Measurements from ENCODE around the gene ENOX1.

Gene ENOX1

DNA sequence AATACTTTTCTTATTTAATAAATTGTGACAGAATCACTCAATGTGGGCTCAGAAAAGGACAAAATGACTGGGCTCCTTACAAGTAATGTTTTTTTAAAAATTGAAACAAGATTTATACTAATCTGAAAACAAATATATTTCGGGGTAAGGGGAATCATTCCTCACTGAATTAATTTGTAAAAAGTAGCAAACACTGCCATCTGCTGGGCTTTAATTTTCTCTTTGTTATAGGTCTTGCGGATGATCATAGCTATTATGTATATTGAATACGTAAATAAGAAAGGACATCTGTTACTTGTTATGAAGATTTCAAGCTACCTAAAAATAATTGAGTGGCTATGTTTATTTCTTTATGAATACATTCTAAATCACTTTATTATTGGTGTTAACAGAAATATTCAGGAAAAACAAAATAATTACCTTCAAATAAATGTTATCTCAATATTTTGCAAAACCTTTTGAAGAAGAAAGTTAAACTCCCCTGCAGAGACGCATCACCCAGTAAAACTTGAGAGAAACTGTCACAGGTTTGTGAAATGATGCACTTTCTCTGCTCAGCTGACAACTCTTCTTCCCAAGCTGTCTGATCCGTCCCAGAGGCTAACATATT, 17.8 kb upstream of the ENOX1 start (continued):
- TF ChIP-seq, protein P1, sequence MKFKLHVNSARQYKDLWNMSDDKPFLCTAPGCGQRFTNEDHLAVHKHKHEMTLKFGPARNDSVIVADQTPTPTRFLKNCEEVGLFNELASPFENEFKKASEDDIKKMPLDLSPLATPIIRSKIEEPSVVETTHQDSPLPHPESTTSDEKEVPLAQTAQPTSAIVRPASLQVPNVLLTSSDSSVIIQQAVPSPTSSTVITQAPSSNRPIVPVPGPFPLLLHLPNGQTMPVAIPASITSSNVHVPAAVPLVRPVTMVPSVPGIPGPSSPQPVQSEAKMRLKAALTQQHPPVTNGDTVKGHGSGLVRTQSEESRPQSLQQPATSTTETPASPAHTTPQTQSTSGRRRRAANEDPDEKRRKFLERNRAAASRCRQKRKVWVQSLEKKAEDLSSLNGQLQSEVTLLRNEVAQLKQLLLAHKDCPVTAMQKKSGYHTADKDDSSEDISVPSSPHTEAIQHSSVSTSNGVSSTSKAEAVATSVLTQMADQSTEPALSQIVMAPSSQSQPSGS (tag by site-specific recombination; IDR thresholded peaks at IDR 0.05; ENCODE audit: low read depth): no peak
- TF ChIP-seq ZNF660 (tag by site-specific recombination; IDR thresholded peaks at IDR 0.05): peak; percentile 95

DNA sequence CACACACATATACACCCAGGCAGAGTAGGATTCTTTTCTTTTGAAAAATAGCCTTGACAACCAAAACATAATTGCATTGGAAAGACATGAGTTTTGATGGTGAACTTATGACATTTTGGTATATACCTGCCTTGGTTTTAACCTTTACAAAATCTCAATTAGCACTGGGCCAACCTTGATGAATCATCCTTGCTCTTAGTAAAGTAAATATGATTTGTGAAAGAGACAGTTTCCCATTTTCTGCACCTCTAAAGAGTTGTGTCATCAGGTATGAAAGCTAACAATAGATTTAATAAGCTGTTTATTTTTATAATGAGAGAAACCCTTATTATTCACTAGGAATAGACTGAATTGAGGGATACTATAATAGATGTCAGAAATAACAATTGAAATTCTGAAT, 15.7 kb upstream of the ENOX1 start:
- H3K4me3 ChIP-seq (ENCODE audit: low read depth, low read length): no peak overlapping the region
- ChIA-PET POLR2A (no interaction called here), CTCF (interaction anchor here (1.3 kb wide), 1 partner anchor 833 kb away, joined by 5 read pairs; no protein-coding TSS in a partner anchor)
- no peaks in the 10 kb centered on the region for H3K36me3 ChIP-seq (ENCODE audit: control insufficient read depth in 2 of 2, insufficient read depth in 1 of 2, low read length in 2 of 2)
- H3K4me1 ChIP-seq (ENCODE audit: control insufficient read depth, insufficient read depth, low read length): no peaks in the 10 kb centered on the region
- no peaks in the 10 kb centered on the region for H3K9me3 ChIP-seq (ENCODE audit: control insufficient read depth, insufficient read depth, low read depth, low read length)
- no peak for TF ChIP-seq ZNF560 (tag by site-specific recombination; IDR thresholded peaks at IDR 0.05; ENCODE audit: borderline replicate concordance)
- no peak overlapping the region for H3K27ac ChIP-seq (ENCODE audit: extremely low read depth, low read depth, low read length)

DNA sequence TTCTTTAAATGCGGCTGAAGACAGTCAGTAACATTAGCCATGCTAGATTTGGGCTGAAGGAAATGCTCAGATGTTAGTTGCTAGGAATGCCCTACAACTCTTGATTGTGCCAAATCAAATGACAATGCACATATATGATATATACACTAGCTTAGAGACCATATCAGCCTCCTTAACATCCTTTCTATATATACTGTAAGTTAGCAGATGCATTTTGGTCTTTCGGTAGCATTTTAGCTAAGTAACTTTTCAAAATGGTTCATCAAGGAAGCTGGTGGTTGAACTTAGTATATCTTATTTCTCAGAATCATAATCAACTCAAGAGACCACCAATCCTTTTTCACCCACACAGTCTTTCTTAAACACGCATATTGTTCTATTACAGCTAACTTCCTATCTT, 14.1 kb upstream of the ENOX1 start:
- Histone ChIP-seq H3K27ac (ENCODE audit: extremely low read depth, low read depth, low read length) (no peak overlapping the region), H3K4me3 (ENCODE audit: low read depth, low read length) (no peak overlapping the region), H3K9me3 (ENCODE audit: control insufficient read depth, insufficient read depth, low read depth, low read length) (no peaks in the 10 kb centered on the region), H3K4me1 (ENCODE audit: control insufficient read depth, insufficient read depth, low read length) (no peaks in the 10 kb centered on the region), H3K36me3 (ENCODE audit: control insufficient read depth in 2 of 2, insufficient read depth in 1 of 2, low read length in 2 of 2) (no peaks in the 10 kb centered on the region)
- CTCF ChIA-PET: interaction anchor here (0.7 kb wide), 1 partner anchor 71 kb away, joined by 3 read pairs; no protein-coding TSS in a partner anchor
- TF ChIP-seq KLF1 (tag by site-specific recombination; IDR thresholded peaks at IDR 0.05) (no peak), ZNF596 (tag by site-specific recombination; IDR thresholded peaks at IDR 0.05) (no peak), MZF1 (tag by site-specific recombination; IDR thresholded peaks at IDR 0.05; ENCODE audit: borderline replicate concordance) (no peak)
- POLR2A ChIA-PET: no interaction called here

DNA sequence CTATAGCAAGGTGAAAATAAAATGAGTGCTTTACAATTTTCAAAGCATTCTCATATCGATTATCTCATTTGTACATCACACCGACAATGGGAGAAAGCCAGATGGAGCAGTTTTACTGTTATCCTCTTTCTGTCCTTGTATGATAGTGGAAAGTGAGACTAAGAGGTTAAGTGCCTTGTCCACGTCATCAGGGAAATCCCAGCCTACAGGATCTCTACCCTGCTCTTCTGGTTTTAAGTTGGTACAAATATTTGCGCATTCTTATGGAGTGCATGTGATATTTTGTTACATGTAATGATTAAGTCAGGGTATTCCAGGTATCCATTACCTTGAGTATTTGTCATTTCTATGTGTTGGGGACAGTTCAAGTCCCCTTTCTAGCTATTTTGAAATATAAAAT, 12.4 kb upstream of the ENOX1 start:
- H3K36me3 ChIP-seq (ENCODE audit: control insufficient read depth in 2 of 2, insufficient read depth in 1 of 2, low read length in 2 of 2): no peaks in the 10 kb centered on the region
- ChIA-PET POLR2A (no interaction called here), CTCF (no interaction called here)
- no peak overlapping the region for H3K27ac ChIP-seq (ENCODE audit: extremely low read depth, low read depth, low read length)
- TF ChIP-seq ZBTB7A (tag by site-specific recombination; IDR thresholded peaks at IDR 0.05; ENCODE audit: low read depth): no peak
- TF ChIP-seq ZNF677 (tag by site-specific recombination; IDR thresholded peaks at IDR 0.05): no peak
- no peak for TF ChIP-seq ZBTB20 (tag by site-specific recombination; IDR thresholded peaks at IDR 0.05)
- no peaks in the 10 kb centered on the region for H3K9me3 ChIP-seq (ENCODE audit: control insufficient read depth, insufficient read depth, low read depth, low read length)
- H3K4me3 ChIP-seq (ENCODE audit: low read depth, low read length): no peak overlapping the region
- no peaks in the 10 kb centered on the region for H3K4me1 ChIP-seq (ENCODE audit: control insufficient read depth, insufficient read depth, low read length)

DNA sequence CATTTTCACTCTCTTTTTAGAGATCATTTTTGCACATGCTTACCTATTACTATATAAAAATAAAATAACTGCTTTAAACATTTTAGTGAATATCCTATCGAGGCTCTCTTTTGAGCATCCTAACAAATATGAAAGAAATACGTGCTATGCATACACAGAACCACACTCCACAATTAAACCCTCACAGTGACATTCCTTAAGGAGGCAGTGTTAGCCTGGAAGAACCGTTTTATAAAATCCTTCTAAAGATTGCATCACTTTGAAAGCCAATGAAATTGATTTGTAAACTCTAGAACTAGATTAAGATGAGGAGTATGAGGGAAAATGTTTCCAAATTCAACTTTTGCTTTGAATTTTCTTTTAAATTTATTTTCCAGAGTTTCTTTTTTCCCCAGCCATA, 11.1 kb upstream of the ENOX1 start:
- TF ChIP-seq, protein P2, sequence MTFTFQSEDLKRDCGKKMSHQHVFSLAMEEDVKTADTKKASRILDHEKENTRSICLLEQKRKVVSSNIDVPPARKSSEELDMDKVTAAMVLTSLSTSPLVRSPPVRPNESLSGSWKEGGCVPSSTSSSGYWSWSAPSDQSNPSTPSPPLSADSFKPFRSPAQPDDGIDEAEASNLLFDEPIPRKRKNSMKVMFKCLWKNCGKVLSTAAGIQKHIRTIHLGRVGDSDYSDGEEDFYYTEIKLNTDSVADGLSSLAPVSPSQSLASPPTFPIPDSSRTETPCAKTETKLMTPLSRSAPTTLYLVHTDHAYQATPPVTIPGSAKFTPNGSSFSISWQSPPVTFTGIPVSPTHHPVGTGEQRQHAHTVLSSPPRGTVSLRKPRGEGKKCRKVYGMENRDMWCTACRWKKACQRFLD (tag by site-specific recombination; IDR thresholded peaks at IDR 0.05): no peak
- TF ChIP-seq SP3 (tag by site-specific recombination; IDR thresholded peaks at IDR 0.05) (no peak), ZNF529 (tag by site-specific recombination; IDR thresholded peaks at IDR 0.05; ENCODE audit: insufficient replicate concordance) (no peak)

More for the DNA sequence above, 11.1 kb upstream of the ENOX1 start:
- H3K9me3 ChIP-seq (ENCODE audit: control insufficient read depth, insufficient read depth, low read depth, low read length): no peaks in the 10 kb centered on the region
- no peak overlapping the region for H3K27ac ChIP-seq (ENCODE audit: extremely low read depth, low read depth, low read length)
- POLR2A ChIA-PET: no interaction called here
- no peaks in the 10 kb centered on the region for H3K4me1 ChIP-seq (ENCODE audit: control insufficient read depth, insufficient read depth, low read length)
- H3K4me3 ChIP-seq (ENCODE audit: low read depth, low read length): no peak overlapping the region
- CTCF ChIA-PET: no interaction called here
- H3K36me3 ChIP-seq (ENCODE audit: control insufficient read depth in 2 of 2, insufficient read depth in 1 of 2, low read length in 2 of 2): no peaks in the 10 kb centered on the region

Measured in HEK293 (cell line).